Stimulated activated CD4-positive, alpha-beta T cell treated with anti-CD3 and anti-CD28 coated beads, Interleukin-1b, Interleukin-23, amount 100 ng/mL, for 1 hour (primary cell): ENCODE data around the gene CREB3L4.

ENCODE experiments used
- DNase-seq, 2 donors: peaks; one replicate each; pipeline ENCODE4 v3.0.0-alpha.2; 2020; ENCODE audit warnings: low read depth in 2 of 2

Gene CREB3L4

GRCh38 chr1:153967107-153967999 is at the start of gene CREB3L4:
CREB3L4 (plus strand) TSS chr1:153967902; CDS start chr1:153968526, 624 bp downstream.
- peak in 1 of 2 donors; percentile 60 for DNase-seq

DNA sequence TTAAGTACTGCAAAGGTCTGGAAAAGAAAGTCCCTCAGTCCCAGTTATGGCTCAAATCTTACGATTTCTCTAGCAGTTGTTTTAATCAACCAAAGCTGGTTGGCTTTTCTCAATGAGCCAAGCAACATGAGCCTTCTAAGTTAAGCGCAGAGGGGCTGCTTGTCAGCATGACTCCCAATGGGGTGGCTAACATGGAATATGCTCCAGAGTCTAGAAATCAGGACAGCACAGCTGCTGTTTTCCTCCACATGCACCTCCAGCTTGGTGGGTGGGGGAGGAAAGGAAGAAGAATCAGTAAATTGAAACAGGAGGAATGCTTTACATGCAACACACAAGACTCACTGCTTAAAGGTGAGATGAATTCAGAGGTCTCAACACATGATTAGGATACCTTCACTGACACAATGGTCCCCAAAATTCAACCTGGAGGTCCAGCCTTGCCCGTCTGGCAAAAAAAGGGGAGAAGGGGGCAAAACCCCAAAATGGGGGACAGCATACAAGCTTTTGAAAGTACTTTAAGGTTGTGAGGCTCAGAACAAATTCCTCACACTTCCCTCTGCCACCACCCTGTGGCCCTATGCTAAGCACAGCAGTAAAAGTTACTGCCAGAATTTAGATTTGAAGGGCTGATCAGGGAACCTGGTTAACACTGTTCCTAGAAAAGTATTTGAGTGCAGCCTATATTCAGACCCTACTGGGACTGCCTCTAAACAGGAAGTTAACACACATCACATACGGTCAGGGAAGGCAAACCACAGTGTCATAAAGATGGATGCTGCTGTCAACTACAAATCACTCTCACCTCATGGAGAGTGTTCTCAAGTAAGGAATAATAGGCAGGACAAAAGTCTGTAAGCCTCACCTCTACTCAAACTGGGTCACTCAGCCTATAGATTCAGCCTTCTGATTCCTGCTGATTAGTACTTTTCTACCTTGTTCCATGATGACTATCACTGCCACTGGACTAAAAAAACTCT is 47.5 kb upstream of the CREB3L4 start:
- no peak for DNase-seq

GRCh38 chr1:153921080-153921802 is 46.5 kb upstream of the CREB3L4 start:
- DNase-seq = no peak

DNA sequence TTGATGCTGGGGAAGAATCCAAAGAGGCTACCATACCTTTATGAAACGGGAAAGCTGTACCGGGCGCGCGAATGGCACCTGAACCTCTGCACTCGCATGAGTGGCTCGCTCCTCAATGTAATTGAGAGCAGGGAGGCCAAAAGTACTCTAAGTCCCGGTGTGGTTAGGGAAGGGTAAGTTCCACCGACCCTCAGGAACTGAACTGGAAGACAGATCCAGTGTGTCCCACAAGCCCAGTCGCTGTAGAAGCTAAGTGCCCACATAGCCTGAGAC is 46.0 kb upstream of the CREB3L4 start:
- DNase-seq = no peak

GRCh38 chr1:153922076-153922971 is 45.4 kb upstream of the CREB3L4 start:
- DNase-seq = peak; percentile 36 to 52

- peak; percentile 89 to 99 for DNase-seq
Measured at GRCh38 chr1:153922972-153923925, 44.5 kb upstream of the CREB3L4 start, which contains the start of gene GATAD2B. GATAD2B (minus strand) TSS chr1:153922972; CDS start chr1:153828347, 94,625 bp downstream.

GRCh38 chr1:153926405-153926804 is 41.3 kb upstream of the CREB3L4 start:
- DNase-seq = no peak

DNA sequence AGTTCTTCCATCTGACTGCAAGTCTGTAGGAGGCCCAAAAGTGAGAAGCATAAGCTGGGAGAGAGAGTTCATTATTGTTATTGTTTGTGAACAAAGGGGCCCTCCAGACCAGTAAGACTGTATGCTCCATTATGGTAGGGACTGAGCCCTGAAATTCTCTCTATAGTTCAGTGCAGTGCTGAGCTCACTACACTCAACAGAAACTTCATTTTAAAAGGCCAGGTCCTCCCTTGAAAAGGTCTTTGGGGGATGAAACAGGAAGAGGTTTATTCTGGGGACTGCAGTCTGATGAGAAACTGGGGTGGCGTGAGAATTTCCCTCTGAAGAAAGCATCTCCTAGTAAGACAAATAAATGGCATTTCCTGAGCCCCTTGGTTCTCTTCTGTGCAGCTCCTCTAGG is 39.5 kb upstream of the CREB3L4 start:
- no peak for DNase-seq

GRCh38 chr1:153928791-153929341 is 38.8 kb upstream of the CREB3L4 start:
- DNase-seq = no peak

- DNase-seq = no peak
Measured at GRCh38 chr1:153929426-153929825, 38.3 kb upstream of the CREB3L4 start.

DNA sequence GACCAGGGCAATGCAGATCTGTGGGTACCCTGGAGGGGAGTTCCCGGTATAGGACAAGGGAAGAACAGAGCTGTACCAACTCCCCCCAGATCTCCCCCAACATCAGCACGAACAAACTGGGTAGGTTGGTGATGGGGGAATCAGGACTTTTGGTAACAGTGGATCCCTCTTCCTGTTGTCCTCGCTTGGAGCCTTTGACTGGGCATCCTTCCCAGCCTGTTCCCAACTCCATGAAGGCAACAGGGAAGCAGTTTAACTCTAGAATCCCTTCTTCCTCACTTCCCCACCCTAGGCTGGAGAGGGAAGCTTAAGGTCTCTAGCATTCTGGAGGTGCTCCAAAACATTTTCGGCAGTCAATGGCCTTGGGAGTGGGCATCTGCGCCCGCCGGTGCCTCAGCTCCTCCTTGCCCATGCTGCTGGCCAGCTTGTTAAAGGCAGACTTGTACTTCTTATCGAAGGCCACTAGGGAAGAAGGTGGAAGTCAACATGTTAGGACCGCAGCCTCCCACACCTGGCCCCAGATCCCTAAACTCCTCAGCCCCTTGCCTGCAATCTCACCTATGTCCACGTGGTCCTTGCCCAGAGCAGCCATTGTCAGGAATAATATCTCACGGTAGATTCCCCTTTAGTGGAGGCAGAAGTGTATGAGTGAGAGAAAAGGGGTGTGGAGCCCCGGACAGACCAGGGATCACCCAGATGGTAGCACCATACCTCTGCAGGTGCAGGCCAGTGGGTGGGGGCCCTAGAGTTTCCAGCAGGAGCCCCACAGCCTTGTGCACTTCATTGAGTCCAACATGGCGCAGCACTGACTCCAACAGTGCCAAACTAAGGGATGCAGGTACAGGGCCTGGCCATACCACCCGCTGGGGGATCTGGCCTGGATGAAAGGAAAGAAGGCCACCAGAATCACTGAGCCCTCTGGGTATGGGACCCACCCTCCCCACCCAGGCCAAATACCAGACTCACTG is 37.4 kb upstream of the CREB3L4 start:
- DNase-seq = no peak

DNA sequence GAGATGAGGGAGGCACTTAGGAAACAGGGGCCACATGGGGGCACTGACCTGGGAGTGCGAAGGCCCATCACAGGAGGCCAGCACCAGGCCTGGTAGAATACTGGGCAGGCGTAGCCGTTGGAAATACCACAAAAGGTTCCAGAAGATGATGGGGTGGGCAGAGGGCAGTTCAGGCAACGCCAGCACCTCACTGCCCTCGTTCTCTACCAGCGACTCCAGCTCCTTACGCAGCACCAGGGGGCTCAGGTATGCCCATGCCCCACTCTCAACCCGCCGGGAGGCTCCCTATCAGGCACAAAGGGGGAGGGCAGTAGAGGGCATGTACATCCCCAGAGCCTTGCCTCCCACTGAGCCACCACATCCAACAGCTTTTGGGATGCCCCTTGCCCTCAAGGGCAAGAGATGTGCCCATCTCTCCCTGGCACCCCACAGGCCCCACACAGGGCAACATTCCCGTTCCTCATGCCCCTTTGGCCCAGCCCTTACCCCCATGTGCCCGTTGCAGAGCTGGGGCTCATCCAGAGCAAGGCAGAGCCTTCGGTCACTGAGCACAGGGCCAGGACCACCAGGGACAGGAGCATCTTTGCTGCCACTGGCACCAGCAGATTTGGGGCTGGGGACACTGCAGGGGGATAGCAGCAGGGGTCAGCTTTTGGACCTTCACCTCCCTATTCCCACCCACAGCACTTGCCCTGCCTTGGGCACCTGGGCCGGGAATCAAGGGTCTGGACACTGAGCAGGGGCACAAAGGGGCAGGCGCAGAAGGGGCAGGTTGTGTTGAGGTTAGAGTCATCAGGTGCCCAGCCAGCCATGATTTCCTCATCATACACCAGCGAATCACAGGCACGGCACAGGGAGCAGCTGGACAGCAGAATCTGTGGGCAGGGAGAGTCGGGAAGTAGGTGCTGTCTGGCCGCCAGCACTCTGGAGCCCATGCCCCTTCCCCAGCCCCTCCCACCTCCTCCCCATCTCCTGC is 35.3 kb upstream of the CREB3L4 start:
- DNase-seq = no peak

DNA sequence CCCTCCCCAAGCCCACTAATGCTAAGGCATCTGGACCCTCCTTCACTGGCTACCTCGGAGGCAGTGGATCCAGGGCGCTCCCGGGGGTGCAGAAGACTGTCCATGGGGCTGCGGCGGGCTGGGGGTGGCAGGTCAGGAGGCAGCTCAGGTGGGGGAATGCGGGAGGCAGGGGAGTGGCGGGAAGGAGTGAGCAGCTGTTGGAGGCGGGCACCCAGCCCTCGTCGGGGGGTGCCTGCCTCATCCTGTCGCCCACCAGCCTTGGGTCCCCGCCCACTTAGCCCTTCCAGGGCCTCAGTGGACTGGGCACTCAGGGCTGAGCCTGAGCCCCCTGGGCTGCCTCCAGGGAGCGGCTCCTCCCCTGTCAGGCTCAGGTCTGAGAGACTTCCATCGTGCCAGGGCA is 34.3 kb upstream of the CREB3L4 start:
- DNase-seq = no peak

DNA sequence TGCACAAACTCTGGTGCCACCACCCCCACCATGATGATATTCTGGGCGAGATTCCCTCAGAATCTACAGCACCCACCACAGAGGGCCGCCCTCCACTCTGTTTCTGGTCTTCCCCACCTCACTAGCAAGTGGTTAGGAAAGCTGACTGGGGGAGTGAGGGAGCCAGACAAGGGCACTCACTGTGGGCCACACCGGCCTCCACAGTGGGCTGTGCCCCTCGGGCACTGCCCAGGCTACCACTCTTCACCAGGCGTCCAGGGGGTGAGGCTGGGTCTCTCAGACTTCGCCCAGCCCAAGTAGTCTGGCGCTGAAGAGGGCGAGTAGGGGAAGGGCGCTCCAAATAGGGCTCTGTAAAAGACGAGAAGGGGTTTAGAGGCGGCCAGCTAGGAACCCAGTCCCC is 33.7 kb upstream of the CREB3L4 start:
- no peak for DNase-seq

DNA sequence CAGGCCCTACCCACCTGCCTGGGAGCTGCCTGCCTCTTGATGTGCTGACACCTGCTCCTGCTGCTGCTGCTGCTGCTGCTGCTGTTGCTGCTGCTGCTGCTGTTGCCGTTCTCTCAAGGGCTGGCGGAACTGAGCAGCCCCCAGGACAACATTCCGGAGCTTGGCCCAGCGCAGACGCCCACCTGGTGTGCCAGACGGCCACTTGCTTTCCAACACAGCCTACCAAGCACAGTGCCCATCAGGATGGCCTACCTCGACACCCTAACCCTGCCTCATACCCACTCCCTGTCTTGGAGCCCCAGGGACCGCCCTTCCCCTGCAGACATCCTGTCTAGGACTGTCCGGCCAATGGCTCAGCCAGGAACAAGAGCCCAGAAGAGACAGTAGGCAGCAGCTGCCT is 33.0 kb upstream of the CREB3L4 start:
- no peak for DNase-seq

DNA sequence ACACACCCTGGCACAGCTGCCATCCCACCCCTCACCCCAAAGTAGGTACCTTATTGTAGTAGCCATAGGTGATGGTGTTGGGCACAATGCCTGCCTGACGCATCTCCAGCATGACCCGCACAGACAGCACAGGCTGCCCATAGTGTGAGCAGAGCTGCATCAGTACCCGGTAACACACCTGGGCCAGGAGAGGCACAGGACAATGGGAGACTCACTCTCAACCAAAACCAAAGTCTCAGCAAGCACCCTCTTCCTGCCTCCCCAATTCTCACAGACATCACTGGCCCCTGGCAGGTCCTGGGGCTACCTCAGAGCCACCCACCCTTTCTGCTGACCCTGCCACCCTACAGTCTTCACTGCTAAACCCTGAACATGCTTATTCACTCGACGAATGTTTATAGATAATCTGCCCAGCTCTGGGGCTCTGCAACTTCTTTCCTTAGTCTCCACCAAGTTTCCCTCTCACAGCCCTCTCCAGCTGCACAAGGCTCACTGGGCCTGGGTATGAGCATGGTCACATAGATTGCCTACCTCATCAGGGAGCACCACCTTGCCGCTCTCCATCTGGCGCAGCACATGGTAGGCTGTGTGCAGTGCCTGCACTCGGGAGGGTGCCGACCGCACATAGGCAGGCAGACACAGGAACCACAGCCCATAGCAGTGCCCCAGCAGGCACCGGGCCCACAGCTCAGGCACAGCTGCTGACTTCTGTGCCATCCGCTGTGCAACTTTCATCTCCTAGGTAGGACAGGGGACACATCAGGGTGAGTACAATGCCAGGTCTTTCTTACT is 31.5 kb upstream of the CREB3L4 start:
- no peak for DNase-seq
